GM19043 (cell line): Measurements from ENCODE around the gene FUT2.
A peak's percentile ranks its signal among the peaks of the same experiment; 100 is the strongest.
"Not testable (repeated sequence)": the region's sequence is repeated elsewhere in the genome, so short reads cannot be mapped to it uniquely, and the experiment has no call there.

Source experiments
- ATAC-seq: cut with Tn5 transposase; IDR thresholded peaks from one replicate; pipeline ENCODE4 v1.9.1; 2021; ENCODE audit warnings: low read depth; ENCODE audit not compliant: unreplicated experiment

FUT2 gene

GRCh38 chr19:48695743-48696352 lies at the start of gene FUT2:
FUT2 (plus strand) TSS chr19:48695971; CDS start chr19:48702957, 6,986 bp downstream.
- ATAC-seq = no peak

- ATAC-seq = peak; percentile 67
Observed at GRCh38 chr19:48646001-48646721, 49.6 kb upstream of the FUT2 start, which contains the start of gene CA11. CA11 (minus strand) TSS chr19:48646187; CDS start chr19:48645632, 555 bp downstream.

- ATAC-seq = no peak
Observed at GRCh38 chr19:48646722-48647216, 49.0 kb upstream of the FUT2 start.

DNA sequence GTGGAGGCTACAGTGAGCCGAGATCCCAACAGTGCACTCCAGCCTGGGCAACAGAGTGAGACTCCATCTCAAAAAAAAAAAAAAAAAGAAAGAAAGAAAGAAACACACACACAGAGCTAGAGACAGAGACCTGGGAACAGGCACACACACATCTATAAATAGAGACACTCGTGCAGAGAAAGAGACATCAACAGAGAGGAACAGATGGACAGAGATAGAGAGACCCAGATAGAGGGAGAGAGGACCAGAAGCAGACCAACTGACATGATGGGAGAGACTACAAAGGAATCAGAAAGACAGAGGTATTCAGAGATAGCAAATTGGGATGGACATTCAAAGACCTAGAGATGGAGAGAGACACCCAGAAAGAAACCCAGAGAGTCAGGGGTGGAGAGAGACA lies 47.6 kb upstream of the FUT2 start:
- no peak for ATAC-seq

DNA sequence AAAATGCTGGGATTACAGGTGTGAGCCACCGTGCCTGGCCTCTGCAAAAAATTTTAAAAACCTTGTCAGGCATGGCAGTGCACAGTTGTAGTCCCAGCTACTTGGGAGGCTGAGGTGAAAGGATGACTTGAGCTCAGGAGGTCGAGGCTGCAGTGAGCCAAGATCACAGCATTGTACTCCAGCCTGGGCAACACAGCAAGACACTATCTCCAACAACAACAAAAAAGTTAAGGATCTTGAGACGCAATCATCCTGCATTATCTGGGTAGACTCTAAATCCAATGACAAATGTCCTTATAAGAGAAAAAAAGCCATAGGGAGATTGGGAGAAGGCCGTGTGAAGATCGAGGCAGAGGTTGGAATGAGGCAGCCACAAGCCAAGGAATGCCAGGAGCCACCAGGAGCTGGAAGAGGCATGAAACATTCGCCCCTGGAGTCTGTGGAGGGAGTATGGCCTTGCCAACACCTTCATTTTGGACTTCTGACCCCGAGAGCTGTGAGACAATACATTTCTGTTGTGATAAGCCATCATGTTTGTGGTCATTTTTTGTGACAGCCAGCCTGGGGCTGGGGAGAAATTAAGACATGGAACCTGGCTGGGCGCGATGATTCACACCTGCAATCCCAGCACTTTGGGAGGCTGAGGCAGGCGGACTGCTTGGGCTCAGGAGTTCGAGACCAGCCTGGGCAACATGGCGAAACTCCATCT lies 44.6 kb upstream of the FUT2 start:
- no peak for ATAC-seq

- no peak for ATAC-seq
Observed at GRCh38 chr19:48651683-48652048, 44.1 kb upstream of the FUT2 start.

GRCh38 chr19:48654299-48655059 lies 41.3 kb upstream of the FUT2 start:
- ATAC-seq = no peak

DNA sequence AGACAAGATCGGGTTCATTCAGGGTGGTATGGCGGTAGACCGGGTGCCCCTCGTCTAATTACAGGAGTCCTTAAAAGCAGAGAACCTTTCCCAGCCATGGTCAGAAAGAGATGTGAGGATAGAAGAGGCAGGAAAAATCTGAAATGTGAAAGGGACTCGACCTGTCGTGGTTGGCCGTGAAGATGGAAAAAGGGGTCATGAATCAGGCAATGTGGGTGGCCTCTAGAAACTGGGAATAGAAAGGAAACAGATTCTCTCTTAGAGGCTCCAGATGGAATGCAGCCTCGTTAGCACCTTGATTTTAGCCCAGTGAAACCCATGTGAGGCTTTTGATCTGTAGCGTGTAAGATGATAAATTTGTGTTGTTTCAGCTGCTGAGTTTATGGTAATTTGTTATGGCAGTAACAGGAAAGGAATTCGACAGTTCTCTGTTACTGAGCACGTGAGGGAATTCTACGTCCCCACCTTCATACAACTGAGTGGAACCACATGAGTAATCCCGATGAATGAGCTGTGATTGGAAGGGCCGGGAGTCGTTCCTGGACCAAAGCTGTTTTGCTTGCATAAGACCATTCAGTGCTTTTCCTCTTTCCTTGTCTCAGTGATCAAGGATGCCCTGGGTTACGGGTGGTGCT lies 38.8 kb upstream of the FUT2 start:
- ATAC-seq = no peak

DNA sequence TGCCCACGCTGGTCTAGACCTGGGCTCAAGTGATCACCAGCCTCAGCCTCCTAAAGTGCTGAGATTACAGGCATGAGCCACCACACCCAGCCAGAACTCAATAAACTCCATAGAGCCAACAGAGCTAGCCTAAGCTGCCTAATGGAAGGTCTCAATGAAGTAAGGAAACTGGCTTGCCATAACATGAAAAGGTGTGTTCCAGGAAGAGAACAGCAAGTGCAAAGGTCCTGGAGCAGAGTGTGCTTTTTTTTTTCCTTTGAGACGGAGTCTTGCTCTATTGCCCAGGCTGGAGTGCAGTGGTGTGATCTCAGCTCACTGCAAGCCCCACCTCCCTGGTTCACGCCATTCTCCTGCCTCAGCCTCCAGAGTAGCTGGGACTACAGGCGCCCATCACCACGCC lies 37.9 kb upstream of the FUT2 start:
- ATAC-seq = not testable (repeated sequence)

DNA sequence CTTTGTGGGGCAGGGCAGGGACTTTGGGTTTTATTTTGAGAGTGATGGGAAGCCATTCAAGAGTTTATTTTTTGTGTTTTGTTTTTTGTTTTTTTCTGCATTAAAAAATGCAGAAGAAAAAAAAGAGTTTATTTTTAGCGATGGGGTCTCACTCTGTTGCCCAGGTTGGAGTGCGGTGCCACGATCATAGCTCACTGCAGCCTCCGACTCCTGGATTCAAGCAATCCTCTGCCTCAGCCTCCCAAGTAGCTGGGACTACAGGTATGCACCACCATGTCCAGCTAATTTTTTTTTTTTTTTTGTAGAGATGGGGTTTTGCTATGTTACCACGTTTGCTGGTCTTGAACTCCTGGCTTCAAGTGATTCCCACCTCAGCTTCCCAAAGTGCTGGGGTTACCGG lies 37.3 kb upstream of the FUT2 start:
- ATAC-seq = no peak

DNA sequence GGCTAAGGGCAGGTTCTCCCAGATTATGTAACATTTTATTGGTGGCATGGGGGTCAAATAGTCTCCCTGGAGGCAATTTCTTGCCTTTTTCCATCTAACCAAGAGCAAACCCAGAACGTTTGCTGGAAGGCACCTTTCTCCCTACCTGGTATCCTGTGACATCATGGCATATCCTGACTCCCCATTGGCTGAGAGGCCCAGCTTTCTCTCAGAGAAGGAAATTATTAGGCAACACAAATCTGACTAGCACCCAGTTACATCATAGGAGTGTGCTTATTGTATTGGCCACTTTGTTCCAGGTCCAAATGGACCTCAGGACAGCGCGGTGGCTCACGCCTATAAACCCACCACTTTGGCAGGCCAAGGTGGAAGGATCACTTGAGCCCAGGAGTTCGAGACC lies 36.0 kb upstream of the FUT2 start:
- no peak for ATAC-seq

DNA sequence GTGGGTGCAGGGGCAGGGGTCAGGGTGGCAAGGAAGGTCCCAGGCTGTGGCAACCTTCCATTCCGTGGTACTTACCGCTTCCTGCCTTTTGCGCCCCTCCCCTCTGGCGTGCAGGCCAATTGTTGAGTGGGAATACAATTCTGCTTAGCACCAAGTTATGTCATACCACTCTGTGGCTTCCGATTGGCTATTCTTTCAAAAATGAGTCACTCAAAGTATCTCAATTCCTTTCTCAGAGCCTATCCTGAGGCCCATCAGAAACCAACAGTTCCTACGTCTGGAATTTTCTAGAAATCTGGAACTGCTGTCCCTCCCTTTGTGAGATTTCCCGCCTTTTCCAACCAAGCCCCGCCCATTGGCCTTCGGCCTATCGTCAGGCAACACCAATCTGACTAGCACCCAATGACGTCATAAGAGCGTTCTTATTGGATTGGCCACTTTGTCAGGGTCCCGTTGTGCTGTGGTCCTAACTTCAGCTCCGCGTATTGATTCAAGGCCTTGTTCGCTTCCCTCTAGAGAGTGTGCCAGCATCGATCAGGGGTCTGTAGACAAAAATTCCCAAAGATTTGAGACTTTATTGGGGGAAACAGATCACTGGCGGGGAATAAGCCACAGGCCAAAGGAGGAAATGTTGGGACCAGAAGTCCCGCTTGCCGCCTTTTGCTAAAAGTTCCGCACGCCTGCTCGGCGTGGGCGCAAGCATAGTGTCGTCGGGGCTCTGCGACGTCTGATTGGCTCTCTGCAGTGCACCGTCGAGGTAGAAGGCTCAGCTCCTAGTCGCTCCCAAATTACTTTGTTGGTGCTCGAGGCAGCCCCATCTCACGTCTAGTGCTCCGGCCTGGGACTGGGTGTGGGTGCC lies 34.7 kb upstream of the FUT2 start:
- no peak for ATAC-seq

GRCh38 chr19:48661711-48662090 lies 34.1 kb upstream of the FUT2 start:
- ATAC-seq = no peak

DNA sequence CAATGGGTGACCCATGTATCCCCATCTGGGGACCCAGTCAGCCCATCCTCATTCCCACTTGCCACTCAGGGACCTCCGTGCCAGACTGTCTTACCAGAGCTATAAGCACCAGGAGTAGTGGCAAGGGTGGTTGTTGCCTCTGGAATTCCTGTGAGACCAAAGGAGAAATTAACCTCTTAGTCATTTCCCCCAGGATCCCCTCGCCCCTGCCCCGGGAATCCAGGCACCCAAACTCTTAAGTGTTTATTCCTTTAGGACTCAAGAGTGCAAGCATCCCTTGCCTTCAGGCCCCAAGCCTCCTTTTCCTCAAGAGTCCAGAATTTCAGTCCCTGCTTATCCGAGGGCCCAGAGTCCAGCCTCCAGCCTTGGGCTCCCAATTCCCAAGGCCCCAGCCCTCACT lies 32.1 kb upstream of the FUT2 start:
- no peak for ATAC-seq

DNA sequence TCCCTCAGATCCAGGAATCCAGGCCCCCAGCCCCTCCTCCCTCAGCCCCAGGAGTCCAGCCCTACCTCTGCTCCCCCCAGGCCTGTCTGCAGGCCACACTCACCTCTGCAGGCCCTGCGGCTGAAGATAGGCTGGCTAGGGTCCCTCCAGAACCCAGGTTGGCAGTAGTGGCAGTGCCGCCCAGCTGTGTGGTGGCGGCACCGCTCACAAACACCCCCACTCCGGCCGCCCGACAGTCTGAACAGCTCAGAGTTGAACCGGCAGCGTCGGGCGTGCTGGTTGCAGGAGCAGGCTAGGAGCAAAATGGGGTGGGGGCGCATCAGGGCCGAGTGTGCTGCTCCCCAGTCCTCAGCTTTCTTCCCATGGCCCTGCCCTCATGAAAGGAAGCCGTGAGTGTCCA lies 31.3 kb upstream of the FUT2 start:
- no peak for ATAC-seq

- ATAC-seq = no peak
Observed at GRCh38 chr19:48665786-48666185, 30.0 kb upstream of the FUT2 start.

- ATAC-seq = no peak
Observed at GRCh38 chr19:48668332-48668731, 27.4 kb upstream of the FUT2 start.

- no peak for ATAC-seq
Observed at GRCh38 chr19:48668761-48669160, 27.0 kb upstream of the FUT2 start.

- ATAC-seq = no peak
Observed at GRCh38 chr19:48669903-48670668, 25.7 kb upstream of the FUT2 start.
